Measurements from ENCODE around the gene CDKN2AIPNL.
A peak's percentile ranks its signal among the peaks of the same experiment; 100 is the strongest.
"Not testable (repeated sequence)": the region's sequence is repeated elsewhere in the genome, so short reads cannot be mapped to it uniquely, and the experiment has no call there.

Gene CDKN2AIPNL

DNA sequence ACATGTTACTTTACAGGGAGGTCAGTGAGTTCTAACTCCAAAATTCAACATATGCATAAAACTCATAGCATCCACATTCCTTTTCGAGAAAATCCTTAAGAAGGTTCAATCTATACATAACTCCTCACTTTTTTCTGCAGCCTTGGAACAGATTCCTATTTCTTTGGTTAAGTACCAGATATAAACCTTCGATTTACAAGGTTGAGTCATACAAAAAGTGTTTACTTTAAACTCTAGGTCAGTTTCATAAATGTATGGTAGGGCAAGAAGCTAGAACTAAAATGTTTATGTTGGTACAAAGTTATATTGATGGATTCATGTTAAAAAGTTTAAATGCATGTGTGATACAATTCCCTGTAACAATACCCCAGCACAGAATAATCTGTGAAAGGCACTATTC is 19.4 kb downstream of the CDKN2AIPNL start:
- H3K4me3 Mint-ChIP-seq, result no peak overlapping the region
- no peaks in the 10 kb centered on the region for H3K9me3 Mint-ChIP-seq
- H3K27me3 Mint-ChIP-seq, result no peaks in the 10 kb centered on the region
- no peak for ATAC-seq
- H3K36me3 Mint-ChIP-seq, result peaks cover 43% of the 10 kb centered on the region
- H3K4me1 Mint-ChIP-seq, result peaks cover 4% of the 10 kb centered on the region
- no peak overlapping the region for H3K27ac Mint-ChIP-seq

DNA sequence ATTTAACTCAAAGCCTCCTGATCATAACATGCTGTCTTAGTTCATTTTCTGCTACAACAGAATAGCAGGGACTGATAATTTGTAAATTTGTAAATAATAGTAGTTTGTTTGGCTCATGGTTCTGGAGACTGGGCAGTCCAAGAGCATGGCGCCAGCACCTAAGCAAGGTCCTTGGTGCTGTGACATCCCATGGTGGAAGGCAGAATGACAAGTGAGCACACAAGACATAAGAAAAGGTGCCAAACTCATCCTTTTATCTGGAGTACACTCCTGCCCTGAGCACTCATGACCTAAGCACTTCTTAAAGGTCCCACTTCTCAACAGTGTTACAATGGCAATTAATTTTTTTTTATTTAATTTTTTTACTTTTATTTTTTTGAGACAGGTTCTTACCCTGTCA is 24.2 kb downstream of the CDKN2AIPNL start:
- Mint-ChIP-seq H3K36me3 (peaks cover 65% of the 10 kb centered on the region), H3K27ac (no peak overlapping the region), H3K9me3 (no peaks in the 10 kb centered on the region), H3K4me3 (no peak overlapping the region), H3K27me3 (no peaks in the 10 kb centered on the region), H3K4me1 (peaks cover 16% of the 10 kb centered on the region)
- ATAC-seq, result no peak

DNA sequence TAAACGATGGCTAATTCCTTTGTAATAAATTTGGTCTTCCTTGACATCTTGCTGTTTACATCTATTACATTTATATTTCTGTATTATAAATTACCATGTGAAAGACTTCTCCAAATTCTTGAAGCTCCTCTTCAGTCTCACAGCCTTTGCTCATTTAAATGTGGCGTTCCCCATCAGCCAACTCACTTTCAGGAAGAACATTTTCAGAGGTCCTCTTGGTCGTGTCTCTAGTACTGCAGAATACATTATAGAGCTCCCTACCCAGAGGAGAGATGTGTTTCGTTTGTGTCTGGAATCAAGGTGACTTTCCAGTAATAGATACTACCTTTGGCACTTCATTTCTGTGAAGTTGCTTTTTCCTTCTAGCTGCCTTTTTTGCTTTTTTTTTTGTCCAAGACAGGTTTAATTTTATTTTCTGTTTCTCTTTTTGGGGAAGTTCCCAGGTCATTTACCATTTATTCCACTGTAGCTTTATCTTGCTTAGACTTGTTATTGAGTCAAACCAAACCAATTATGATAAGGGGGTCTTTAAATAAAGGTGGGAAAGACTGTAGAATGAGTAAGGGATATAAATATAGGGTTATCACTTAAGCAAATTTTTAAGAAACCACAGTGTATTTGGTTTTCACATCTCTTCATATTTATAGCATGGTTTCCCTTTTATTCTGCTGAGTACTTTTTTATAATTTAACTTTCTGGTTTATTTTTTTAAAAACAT is 27.5 kb downstream of the CDKN2AIPNL start:
- Mint-ChIP-seq H3K4me3 (peak overlapping the region; percentile 48), H3K27ac (peak overlapping the region; percentile 49), H3K36me3 (peaks cover 46% of the 10 kb centered on the region), H3K4me1 (peaks cover 16% of the 10 kb centered on the region), H3K9me3 (no peaks in the 10 kb centered on the region), H3K27me3 (no peaks in the 10 kb centered on the region)
- ATAC-seq, result no peak

DNA sequence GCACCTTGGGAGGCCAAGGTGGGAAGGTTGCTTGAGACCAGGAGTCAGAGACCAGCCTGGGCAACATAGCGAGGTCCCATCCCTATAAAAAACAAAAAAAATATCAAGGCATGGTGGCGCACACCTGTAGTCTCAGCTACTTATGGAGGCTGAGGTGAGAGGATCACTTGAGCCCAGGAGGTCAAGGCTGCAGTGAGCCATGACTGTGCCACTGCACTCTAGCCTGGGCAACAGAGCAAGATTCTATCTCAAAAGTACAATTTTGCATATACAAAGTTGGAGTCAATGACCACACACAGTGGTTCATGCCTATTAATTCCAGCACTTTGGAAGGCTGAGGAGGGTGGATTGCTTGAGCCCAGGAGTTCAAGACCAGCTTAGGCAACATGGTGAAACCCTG is 29.5 kb downstream of the CDKN2AIPNL start:
- not testable (repeated sequence) for ATAC-seq
- peaks cover 40% of the 10 kb centered on the region for H3K36me3 Mint-ChIP-seq

DNA sequence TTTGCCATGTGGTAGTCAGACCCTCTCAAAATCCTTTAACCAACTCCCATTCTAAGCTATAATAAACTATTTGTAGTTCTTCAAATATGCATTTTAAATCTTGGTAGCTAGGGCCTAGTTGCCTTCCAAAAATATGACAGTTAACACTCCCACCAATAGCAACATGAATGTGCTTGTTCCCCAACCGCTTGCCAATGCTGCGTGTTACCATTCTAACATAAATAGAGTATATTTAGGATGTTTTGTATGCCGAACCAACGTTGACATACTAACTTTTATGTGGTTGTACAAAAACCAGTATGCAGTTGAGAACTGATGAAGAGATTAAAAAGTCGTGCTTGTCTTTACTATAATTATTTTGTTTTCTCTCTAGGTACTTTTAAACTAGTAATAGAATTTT is 31.3 kb downstream of the CDKN2AIPNL start:
- no peaks in the 10 kb centered on the region for H3K27me3 Mint-ChIP-seq
- peaks cover 16% of the 10 kb centered on the region for H3K4me1 Mint-ChIP-seq
- peaks cover 31% of the 10 kb centered on the region for H3K36me3 Mint-ChIP-seq
- H3K4me3 Mint-ChIP-seq, result no peak overlapping the region
- ATAC-seq, result no peak
- H3K27ac Mint-ChIP-seq, result no peak overlapping the region
- H3K9me3 Mint-ChIP-seq, result no peaks in the 10 kb centered on the region

More for the DNA sequence above, 29.5 kb downstream of the CDKN2AIPNL start:
- not testable (repeated sequence) for H3K9me3 Mint-ChIP-seq, H3K27me3 Mint-ChIP-seq, H3K27ac Mint-ChIP-seq, H3K4me3 Mint-ChIP-seq
- peaks cover 16% of the 10 kb centered on the region for H3K4me1 Mint-ChIP-seq

DNA sequence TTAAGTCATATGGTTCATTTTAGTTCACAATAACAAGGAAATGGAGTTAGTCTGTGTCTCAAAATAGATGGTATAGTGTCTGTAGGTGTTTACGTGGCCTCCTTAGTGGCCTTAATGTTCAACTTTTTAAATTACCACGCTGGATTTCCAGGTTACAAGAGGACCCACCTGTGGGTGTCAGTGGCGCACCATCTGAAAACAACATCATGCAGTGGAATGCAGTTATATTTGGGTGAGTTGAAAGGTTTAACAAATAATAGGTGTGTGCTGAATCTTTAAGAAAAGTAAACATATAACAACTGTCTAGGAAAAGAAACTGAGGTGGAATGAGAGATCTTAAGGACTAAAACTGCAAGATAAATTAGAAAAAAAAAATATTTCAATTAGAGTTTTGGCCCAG is 37.4 kb downstream of the CDKN2AIPNL start:
- Mint-ChIP-seq H3K9me3 (no peaks in the 10 kb centered on the region), H3K27me3 (no peaks in the 10 kb centered on the region), H3K36me3 (peaks cover 16% of the 10 kb centered on the region), H3K27ac (no peak overlapping the region), H3K4me3 (no peak overlapping the region), H3K4me1 (peaks cover 38% of the 10 kb centered on the region)
- ATAC-seq, result no peak

DNA sequence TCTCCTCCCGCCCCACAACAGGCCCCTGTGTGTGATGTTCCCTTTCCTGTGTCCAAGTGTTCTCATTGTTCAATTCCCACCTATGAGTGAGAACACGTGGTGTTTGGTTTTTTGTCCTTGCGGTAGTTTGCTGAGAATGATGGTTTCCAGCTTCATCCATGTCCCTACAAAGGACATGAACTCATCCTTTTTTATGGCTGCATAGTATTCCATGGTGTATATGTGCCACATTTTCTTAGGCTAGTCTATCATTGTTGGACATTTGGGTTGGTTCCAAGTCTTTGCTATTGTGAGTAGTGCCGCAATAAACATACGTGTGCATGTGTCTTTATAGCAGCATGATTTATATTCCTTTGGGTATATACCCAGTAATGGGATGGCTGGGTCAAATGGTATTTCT is 38.0 kb downstream of the CDKN2AIPNL start:
- not testable (repeated sequence) for H3K27me3 Mint-ChIP-seq, H3K9me3 Mint-ChIP-seq, H3K27ac Mint-ChIP-seq, ATAC-seq
- Mint-ChIP-seq H3K36me3 (peaks cover 14% of the 10 kb centered on the region), H3K4me3 (peak overlapping the region; percentile 54), H3K4me1 (peaks cover 38% of the 10 kb centered on the region)

DNA sequence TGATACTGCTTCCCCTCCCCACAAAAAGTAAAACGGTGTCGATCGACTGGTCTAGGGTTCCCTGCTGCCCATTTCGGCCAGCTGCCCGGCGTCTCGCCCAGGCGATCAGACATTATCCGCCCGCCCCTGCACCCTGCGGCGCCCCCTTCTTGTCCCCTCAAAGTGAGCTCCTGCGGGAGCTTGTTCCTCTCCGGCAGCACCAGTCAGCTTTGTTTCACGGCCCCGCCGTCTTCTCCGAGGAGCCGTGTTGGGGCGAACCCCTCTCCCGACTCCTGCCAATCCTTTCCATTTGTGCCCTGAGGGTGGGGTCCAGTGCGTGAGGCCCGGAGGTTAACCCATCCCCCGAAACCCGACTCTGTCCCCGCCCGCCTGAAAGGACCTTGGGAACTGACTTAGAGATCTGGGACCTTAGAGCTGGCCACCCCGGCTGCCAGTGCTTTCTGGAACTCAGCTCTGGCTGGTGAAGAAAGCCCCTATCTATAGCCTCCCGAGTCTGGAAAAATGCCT is 39.8 kb downstream of the CDKN2AIPNL start:
- Mint-ChIP-seq H3K27me3 (no peaks in the 10 kb centered on the region), H3K27ac (peak overlapping the region; percentile 96), H3K4me1 (peaks cover 46% of the 10 kb centered on the region), H3K9me3 (peaks cover 3% of the 10 kb centered on the region), H3K36me3 (peaks cover 10% of the 10 kb centered on the region), H3K4me3 (peak overlapping the region; percentile 96)
- peak; percentile 4 for ATAC-seq

DNA sequence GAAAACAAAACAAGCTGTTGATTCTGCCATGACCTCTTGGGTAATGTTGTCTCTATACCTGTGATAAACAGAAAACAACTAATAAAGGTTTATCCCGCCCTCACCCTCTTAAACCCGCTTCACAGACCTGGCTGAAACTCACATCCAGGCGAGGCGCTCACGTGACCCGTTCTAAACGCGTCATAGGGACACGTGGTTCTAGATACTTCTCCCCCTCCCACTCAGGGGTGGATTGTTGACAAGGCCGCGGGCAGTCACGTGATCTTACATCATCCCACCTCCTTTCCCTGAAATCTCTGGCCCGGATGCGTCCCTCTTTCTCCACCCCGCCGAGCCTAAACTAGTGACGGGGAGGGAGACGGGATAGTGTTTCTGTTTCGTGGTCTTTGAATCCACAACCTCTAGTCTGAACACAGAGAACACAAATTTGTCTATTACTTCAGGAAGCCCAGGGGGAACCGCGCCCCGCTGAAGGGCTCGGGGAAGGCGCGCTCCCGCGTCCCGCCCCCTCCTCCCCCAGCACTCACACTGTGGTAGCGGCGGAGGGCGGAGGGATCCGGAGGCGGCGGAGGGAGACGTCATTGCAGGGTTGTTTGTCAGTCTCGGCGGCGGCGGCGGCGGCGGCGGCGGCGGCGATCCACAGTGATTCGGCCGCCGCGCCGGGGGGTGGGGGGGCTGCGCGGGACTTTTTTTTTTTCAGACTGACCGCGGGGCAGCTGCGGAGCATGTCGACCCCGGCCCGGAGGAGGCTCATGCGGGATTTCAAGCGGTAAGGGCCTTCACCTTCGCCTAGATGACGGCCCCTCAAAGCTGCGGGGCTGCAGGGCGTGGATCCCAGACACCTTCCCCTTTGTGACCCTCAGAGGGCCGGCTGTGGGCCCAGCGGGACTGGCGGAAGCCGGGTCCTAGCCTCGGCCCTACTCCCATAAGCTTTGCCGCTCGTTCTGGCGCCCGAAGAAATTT is 40.5 kb downstream of the CDKN2AIPNL start, which contains the start of gene UBE2B:
TSS of gene UBE2B (plus strand) at position 699 of the 963 bp plus-strand sequence. CDS start at position 726, 27 bp downstream.
- ATAC-seq, result peak; percentile 91
- no peaks in the 10 kb centered on the region for H3K27me3 Mint-ChIP-seq
- peaks cover 3% of the 10 kb centered on the region for H3K9me3 Mint-ChIP-seq
- peaks cover 53% of the 10 kb centered on the region for H3K4me1 Mint-ChIP-seq
- peak within 1 kb of the TSS; percentile 96 for H3K27ac Mint-ChIP-seq
- peaks cover 12% of the 10 kb centered on the region for H3K36me3 Mint-ChIP-seq
- peak within 1 kb of the TSS; percentile 96 for H3K4me3 Mint-ChIP-seq

DNA sequence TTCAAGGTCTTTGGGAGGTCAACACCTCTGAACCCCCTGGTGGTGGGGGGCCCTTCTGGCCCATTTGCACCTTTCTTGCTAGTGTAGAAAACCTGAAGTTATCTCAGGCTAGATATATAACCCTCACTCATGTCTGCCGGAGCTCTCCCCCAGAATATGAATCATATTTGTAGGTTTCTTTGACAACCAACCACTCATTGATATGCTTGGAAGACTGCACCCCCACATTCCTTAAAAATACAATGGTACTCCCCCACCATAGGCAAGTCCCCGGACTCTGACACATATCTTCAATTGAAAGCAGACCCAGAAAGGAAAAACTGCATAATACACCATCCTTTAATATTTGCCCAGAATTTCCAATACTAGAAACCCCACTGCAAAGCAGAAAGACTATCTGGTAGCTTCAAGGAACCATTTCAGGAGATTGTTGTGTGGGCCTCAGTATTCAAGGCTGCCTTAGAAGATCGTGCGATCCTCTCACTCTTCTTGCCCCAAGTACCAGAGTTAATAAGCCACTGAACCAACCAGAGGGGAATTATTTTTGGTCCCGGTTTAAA is 41.3 kb downstream of the CDKN2AIPNL start:
- Mint-ChIP-seq H3K4me1 (peaks cover 58% of the 10 kb centered on the region), H3K4me3 (peak overlapping the region; percentile 96), H3K36me3 (peaks cover 7% of the 10 kb centered on the region), H3K27ac (peak overlapping the region; percentile 96), H3K9me3 (peaks cover 3% of the 10 kb centered on the region), H3K27me3 (no peaks in the 10 kb centered on the region)
- peak; percentile 21 for ATAC-seq

DNA sequence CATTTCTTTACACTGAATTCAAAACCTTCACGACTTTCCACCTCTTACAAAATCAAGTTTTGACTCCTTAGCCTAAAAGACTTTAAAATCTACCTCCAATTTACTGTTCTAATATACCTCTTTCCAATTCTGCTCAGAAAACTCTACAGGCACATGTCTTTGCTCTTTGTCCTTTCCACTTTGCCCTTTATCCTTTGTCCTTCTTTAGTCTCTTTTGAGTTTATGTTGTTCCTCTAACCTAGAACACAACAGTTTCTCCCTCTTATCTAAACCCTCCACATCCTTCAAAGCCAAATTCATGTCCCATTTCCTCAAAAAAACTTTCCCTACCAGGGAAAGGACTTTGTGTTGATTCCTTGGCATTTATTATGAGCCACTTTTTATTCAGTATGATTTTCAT is 46.1 kb downstream of the CDKN2AIPNL start:
- no peak overlapping the region for H3K4me3 Mint-ChIP-seq

DNA sequence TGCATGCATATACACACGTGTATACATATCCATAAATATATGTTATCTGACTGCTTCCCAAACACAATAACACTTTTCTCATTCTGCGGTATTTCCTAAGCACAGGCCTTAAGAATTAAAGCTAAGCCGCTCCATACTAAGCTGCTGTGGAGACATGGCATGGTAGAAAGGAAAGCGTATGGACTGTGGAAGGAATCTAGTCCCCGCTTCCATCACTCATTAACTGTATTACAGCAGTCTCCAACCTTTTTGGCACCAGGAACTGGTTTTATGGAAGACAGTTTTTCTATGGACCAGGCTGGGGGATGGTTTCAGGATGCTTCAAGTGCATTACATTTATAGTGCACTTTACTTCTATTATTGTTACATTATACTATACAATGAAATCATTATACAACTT is 56.0 kb downstream of the CDKN2AIPNL start:
- no peak overlapping the region for H3K27ac Mint-ChIP-seq
- H3K36me3 Mint-ChIP-seq, result peaks cover 12% of the 10 kb centered on the region
- H3K27me3 Mint-ChIP-seq, result no peaks in the 10 kb centered on the region
- no peak for ATAC-seq
- H3K9me3 Mint-ChIP-seq, result no peaks in the 10 kb centered on the region
- H3K4me1 Mint-ChIP-seq, result peaks cover 5% of the 10 kb centered on the region
- no peak overlapping the region for H3K4me3 Mint-ChIP-seq

More for the DNA sequence above, 46.1 kb downstream of the CDKN2AIPNL start:
- H3K27ac Mint-ChIP-seq, result no peak overlapping the region
- no peaks in the 10 kb centered on the region for H3K27me3 Mint-ChIP-seq
- H3K36me3 Mint-ChIP-seq, result peaks cover 7% of the 10 kb centered on the region
- no peak for ATAC-seq
- H3K4me1 Mint-ChIP-seq, result peaks cover 40% of the 10 kb centered on the region
- peaks cover 3% of the 10 kb centered on the region for H3K9me3 Mint-ChIP-seq
